Tibial nerve (tissue), 4 donors: ENCODE results near the gene TMEM151B.

ENCODE experiments used
- EP300 ChIP-seq, 2 donors: sonication (generic); formaldehyde crosslinking; IDR thresholded peaks; one replicate each; pipeline ENCODE4 v1.6.1; 2017; ENCODE audit warnings: antibody characterized with exemption in 2 of 2, mild to moderate bottlenecking in 1 of 2
- POLR2A ChIP-seq, 2 donors: fragments of 450-650 bp; IDR thresholded peaks; one replicate each; pipeline ENCODE4 v1.6.1; 2017; ENCODE audit warnings: antibody characterized with exemption in 2 of 2, mild to moderate bottlenecking in 2 of 2, moderate library complexity in 2 of 2
- TF ChIP-seq, protein P1 (sequence below), 5 experiments: fragments of 200-600 bp in 3 of 5; fragments of 450-650 bp in 2 of 5; sonication (generic) in 3 of 5; IDR thresholded peaks; one replicate each; pipeline ENCODE4 v1.5.1; 2016 to 2019; ENCODE audit warnings: antibody characterized with exemption in 5 of 5, mild to moderate bottlenecking in 3 of 5, moderate library complexity in 2 of 5

DNA sequence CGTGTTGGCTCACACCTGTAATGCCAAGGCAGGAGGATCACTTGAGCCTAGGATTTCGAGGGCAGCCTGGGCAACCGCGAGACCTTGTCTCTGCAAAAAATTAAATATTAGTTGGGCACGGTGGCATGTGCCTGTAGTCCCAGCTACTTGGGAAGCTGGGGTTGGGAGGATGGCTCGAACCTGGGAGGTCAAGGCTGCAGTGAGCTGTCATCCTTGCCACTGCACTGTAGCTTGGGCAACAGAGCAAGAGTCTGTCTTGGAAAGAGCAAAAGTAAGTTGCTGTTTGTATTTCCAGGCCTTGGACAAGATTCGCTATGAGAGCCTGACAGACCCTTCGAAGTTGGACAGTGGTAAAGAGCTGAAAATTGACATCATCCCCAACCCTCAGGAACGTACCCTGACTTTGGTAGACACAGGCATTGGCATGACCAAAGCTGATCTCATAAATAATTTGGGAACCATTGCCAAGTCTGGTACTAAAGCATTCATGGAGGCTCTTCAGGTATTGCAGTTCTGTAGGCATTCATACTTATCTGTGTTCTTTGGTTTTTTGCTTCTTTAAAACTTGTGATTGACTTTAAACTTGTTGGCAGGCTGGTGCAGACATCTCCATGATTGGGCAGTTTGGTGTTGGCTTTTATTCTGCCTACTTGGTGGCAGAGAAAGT, 21.0 kb upstream of the TMEM151B start:
- TF ChIP-seq, protein P1, sequence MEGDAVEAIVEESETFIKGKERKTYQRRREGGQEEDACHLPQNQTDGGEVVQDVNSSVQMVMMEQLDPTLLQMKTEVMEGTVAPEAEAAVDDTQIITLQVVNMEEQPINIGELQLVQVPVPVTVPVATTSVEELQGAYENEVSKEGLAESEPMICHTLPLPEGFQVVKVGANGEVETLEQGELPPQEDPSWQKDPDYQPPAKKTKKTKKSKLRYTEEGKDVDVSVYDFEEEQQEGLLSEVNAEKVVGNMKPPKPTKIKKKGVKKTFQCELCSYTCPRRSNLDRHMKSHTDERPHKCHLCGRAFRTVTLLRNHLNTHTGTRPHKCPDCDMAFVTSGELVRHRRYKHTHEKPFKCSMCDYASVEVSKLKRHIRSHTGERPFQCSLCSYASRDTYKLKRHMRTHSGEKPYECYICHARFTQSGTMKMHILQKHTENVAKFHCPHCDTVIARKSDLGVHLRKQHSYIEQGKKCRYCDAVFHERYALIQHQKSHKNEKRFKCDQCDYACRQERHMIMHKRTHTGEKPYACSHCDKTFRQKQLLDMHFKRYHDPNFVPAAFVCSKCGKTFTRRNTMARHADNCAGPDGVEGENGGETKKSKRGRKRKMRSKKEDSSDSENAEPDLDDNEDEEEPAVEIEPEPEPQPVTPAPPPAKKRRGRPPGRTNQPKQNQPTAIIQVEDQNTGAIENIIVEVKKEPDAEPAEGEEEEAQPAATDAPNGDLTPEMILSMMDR (IDR thresholded peaks at IDR 0.05), result no peak
- no peak for TF ChIP-seq POLR2A (IDR thresholded peaks at IDR 0.05)
- TF ChIP-seq EP300 (IDR thresholded peaks at IDR 0.05), result no peak
